ENCODE measurements around the gene PEAK3. TPM values are rescaled to one million over a fixed set of nuclear protein-coding genes. Genes with fewer than 3 reads are reported as not detected.

The PEAK3 gene
- 1 to 10 TPM; 1.5 to 1.9 TPM for total RNA-seq

GRCh38 chr19:2282062-2282861 is at the start of gene PEAK3:
PEAK3 (minus strand) TSS chr19:2282175; CDS start chr19:2280931, 1,244 bp downstream.
- Histone ChIP-seq H3K4me3 (peak within 1 kb of the TSS; percentile 24 to 45), H3K36me3 (no peaks in the 10 kb centered on the region), H3K9me3 (no peaks in the 10 kb centered on the region), H3K4me1 (peaks cover 0 to 17% of the 10 kb centered on the region in 2 donors), H3K27me3 (no peaks in the 10 kb centered on the region), H3K27ac (peak within 1 kb of the TSS; percentile 33 to 46)
- TF ChIP-seq, protein P1, sequence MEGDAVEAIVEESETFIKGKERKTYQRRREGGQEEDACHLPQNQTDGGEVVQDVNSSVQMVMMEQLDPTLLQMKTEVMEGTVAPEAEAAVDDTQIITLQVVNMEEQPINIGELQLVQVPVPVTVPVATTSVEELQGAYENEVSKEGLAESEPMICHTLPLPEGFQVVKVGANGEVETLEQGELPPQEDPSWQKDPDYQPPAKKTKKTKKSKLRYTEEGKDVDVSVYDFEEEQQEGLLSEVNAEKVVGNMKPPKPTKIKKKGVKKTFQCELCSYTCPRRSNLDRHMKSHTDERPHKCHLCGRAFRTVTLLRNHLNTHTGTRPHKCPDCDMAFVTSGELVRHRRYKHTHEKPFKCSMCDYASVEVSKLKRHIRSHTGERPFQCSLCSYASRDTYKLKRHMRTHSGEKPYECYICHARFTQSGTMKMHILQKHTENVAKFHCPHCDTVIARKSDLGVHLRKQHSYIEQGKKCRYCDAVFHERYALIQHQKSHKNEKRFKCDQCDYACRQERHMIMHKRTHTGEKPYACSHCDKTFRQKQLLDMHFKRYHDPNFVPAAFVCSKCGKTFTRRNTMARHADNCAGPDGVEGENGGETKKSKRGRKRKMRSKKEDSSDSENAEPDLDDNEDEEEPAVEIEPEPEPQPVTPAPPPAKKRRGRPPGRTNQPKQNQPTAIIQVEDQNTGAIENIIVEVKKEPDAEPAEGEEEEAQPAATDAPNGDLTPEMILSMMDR (IDR thresholded peaks at IDR 0.05): no peak
- DNase-seq (ENCODE audit: low spot score): peak; percentile 84

DNA sequence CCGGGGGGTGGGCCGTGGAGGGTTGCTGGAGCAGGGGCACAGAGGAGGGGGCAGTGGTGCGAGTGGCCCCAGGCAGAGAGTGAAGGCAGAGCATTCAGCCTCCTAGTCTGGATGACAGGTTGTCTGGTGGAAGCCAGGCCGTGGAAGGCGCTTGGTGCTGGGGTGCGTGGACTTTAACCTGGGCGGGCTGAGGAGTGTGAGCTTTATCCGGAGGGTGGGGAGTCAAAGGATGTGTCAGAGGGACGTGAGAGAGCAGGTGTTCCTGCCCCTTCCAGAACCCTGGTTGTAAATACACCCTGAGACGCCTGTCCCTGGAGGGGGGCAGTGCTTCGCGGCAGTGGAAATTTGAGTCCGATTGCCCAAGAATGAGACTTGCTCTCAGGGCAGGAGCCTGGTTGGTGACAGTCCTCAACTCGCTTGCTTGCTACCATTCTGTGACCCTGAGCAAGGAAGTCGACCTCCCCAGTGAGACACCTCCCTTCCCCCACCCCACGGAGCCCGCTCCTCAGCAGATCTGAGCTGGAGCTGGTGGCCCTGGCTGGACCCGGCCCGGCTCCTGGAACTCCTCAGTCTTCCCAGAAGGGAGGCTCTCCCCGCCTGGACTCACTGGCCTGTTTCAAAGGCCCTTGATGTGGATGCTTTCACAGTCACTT is 48.8 kb upstream of the PEAK3 start:
- H3K4me1 ChIP-seq: peaks cover 0 to 67% of the 10 kb centered on the region in 2 donors
- no peak overlapping the region for H3K27ac ChIP-seq

DNA sequence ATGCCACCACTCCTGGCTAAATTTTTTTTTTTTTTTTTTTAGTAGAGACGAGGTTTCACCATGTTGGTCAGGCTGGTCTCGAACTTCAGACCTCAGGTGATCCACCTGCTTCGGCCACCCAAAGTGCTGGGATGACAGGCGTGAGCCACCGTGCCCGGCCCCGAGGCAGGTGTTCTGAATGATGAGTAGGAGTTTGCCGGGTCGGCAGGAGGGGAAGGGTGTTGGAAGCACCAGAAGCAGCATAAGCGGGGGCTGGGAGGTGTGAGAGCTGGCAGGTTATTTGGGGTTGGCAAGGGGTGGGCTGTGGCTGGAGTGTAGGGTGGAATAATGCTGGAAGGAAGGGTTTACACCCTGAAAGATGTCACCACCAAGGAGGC is 48.3 kb upstream of the PEAK3 start:
- TF ChIP-seq, protein P1 (IDR thresholded peaks at IDR 0.05): no peak
- Histone ChIP-seq H3K27me3 (no peaks in the 10 kb centered on the region), H3K9me3 (no peaks in the 10 kb centered on the region), H3K27ac (no peak overlapping the region), H3K4me3 (no peak overlapping the region), H3K4me1 (peaks cover 0 to 67% of the 10 kb centered on the region in 2 donors), H3K36me3 (no peaks in the 10 kb centered on the region)
- DNase-seq (ENCODE audit: low spot score): no peak

More for the DNA sequence above, 48.8 kb upstream of the PEAK3 start:
- TF ChIP-seq, protein P1 (IDR thresholded peaks at IDR 0.05): no peak
- Histone ChIP-seq H3K9me3 (no peaks in the 10 kb centered on the region), H3K36me3 (no peaks in the 10 kb centered on the region), H3K27me3 (no peaks in the 10 kb centered on the region), H3K4me3 (no peak overlapping the region)
- no peak for DNase-seq (ENCODE audit: low spot score)

GRCh38 chr19:2329501-2329916 is 47.5 kb upstream of the PEAK3 start:
- H3K27me3 ChIP-seq: no peaks in the 10 kb centered on the region
- peak overlapping the region; percentile 97 to 99 for H3K4me3 ChIP-seq
- no peaks in the 10 kb centered on the region for H3K36me3 ChIP-seq
- H3K4me1 ChIP-seq: peaks cover 0 to 67% of the 10 kb centered on the region in 2 donors
- no peak overlapping the region for H3K27ac ChIP-seq
- H3K9me3 ChIP-seq: no peaks in the 10 kb centered on the region
- TF ChIP-seq, protein P1 (IDR thresholded peaks at IDR 0.05): no peak
- no peak for DNase-seq (ENCODE audit: low spot score)

GRCh38 chr19:2329149-2329478 is 47.1 kb upstream of the PEAK3 start:
- peak overlapping the region; percentile 97 to 99 for H3K4me3 ChIP-seq
- TF ChIP-seq, protein P1 (IDR thresholded peaks at IDR 0.05): no peak
- peak overlapping the region; percentile 68 to 73 for H3K27ac ChIP-seq
- DNase-seq (ENCODE audit: low spot score): no peak
- H3K4me1 ChIP-seq: peaks cover 0 to 67% of the 10 kb centered on the region in 2 donors
- no peaks in the 10 kb centered on the region for H3K27me3 ChIP-seq
- H3K9me3 ChIP-seq: no peaks in the 10 kb centered on the region
- H3K36me3 ChIP-seq: no peaks in the 10 kb centered on the region

All from right atrium auricular region (tissue), 2 donors.